H1 (cell line): ENCODE results near the gene C22orf23. TPM values are rescaled to one million over a fixed set of nuclear protein-coding genes. Genes with fewer than 3 reads are reported as not detected.

Experiments used
- CTCF ChIA-PET: fragments of 300-600 bp; sonication (Branson Sonifier 250); formaldehyde crosslinking; loops from one replicate; lab custom pipeline; 2021; ENCODE audit not compliant: partially characterized antibody; lab: Charles Lee
- POLR2A ChIA-PET: fragments of 300-600 bp; sonication (Branson Sonifier 250); formaldehyde crosslinking; loops from one replicate; lab custom pipeline; 2021; ENCODE audit warnings: inconsistent platforms; ENCODE audit not compliant: partially characterized antibody; lab: Charles Lee
- DNase-seq, 2 experiments: peaks; one replicate each; pipeline versions ENCODE4 v3.0.0 to v3.0.0-alpha.2; 2010 to 2022; ENCODE audit warnings: low spot score in 2 of 2, low read depth in 1 of 2, mixed read lengths in 1 of 2
- FAIRE-seq: peaks from 2 replicates; lab custom pipeline; 2011; peaks lifted over from hg19 to GRCh38; lab: Jason Lieb, UNC
- H2AFZ ChIP-seq: 2 replicates; pipeline ENCODE4 v1.8.1; 2012; ENCODE audit warnings: low read length, inconsistent platforms
- H2AK5ac ChIP-seq: 2 replicates; pipeline ENCODE4 v1.6.1; 2013; ENCODE audit warnings: low read depth, low read length
- H2BK120ac ChIP-seq: replicated peaks from 2 replicates; pipeline ENCODE3; 2013; ENCODE audit warnings: low read depth, low read length, inconsistent platforms
- H2BK12ac ChIP-seq: 2 replicates; pipeline ENCODE4 v1.6.1; 2013; ENCODE audit warnings: low read depth, low read length
- H2BK15ac ChIP-seq: 2 replicates; pipeline ENCODE4 v1.6.1; 2013; ENCODE audit warnings: low read length
- H2BK20ac ChIP-seq: 2 replicates; pipeline ENCODE4 v1.6.1; 2013; ENCODE audit warnings: low read length
- H2BK5ac ChIP-seq: 2 replicates; pipeline ENCODE4 v1.6.1; 2013; ENCODE audit warnings: low read depth, low read length
- H3K14ac ChIP-seq: 2 replicates; pipeline ENCODE4 v1.6.1; 2013; ENCODE audit warnings: inconsistent platforms; ENCODE audit not compliant: insufficient read length
- H3K18ac ChIP-seq: 2 replicates; pipeline ENCODE4 v1.6.1; 2013; ENCODE audit warnings: low read length; ENCODE audit errors: extremely low read depth
- H3K23ac ChIP-seq: 2 replicates; pipeline ENCODE4 v1.6.1; 2013; ENCODE audit warnings: inconsistent platforms; ENCODE audit not compliant: insufficient read length
- H3K23me2 ChIP-seq: 2 replicates; pipeline ENCODE4 v1.6.1; 2013; ENCODE audit warnings: low read depth, low read length
- H3K27ac ChIP-seq: 2 replicates; pipeline ENCODE4 v1.6.1; 2011; ENCODE audit warnings: low read depth, low read length, inconsistent platforms
- H3K27me3 ChIP-seq, 4 experiments: replicated peaks in 1 of 4; 1 replicate in 1 of 4; 2 replicates in 3 of 4; pipeline versions ENCODE4 v1.6.1 to v1.8.1; 2011 to 2013; ENCODE audit warnings: low read length in 3 of 4, mild to moderate bottlenecking in 3 of 4, inconsistent platforms in 2 of 4, mixed read lengths in 2 of 4, moderate library complexity in 1 of 4; ENCODE audit not compliant: control insufficient read depth in 3 of 4, insufficient read depth in 3 of 4; ENCODE audit errors: extremely low read depth in 1 of 4
- H3K36me3 ChIP-seq, 4 experiments: 2 replicates each; pipeline versions ENCODE4 v1.6.1 to v1.8.1; 2011 to 2013; ENCODE audit warnings: mild to moderate bottlenecking in 4 of 4, low read length in 3 of 4, moderate library complexity in 2 of 4, control low read depth in 1 of 4, inconsistent platforms in 1 of 4; ENCODE audit not compliant: insufficient read depth in 4 of 4, control insufficient read depth in 2 of 4
- H3K4ac ChIP-seq: replicated peaks from 2 replicates; pipeline ENCODE3; 2013; ENCODE audit warnings: low read length, low read depth, mixed read lengths, inconsistent platforms; ENCODE audit not compliant: insufficient read length
- H3K4me1 ChIP-seq, 4 experiments: replicated peaks in 1 of 4; 1 replicate in 1 of 4; 2 replicates in 3 of 4; pipeline versions ENCODE4 v1.6.1 to v1.8.1; 2011 to 2013; ENCODE audit warnings: low read length in 3 of 4, inconsistent platforms in 2 of 4, mixed read lengths in 1 of 4; ENCODE audit not compliant: insufficient read depth in 4 of 4, control insufficient read depth in 3 of 4
- H3K4me2 ChIP-seq, 2 experiments: 2 replicates each; pipeline versions ENCODE4 v1.6.1 to v1.8.1; 2011 to 2013; ENCODE audit warnings: low read depth in 2 of 2, low read length in 2 of 2, control low read depth in 1 of 2, inconsistent platforms in 1 of 2, mild to moderate bottlenecking in 1 of 2; ENCODE audit not compliant: insufficient read depth in 1 of 2
- H3K4me3 ChIP-seq, 4 experiments: fragments of 200-600, 300-600 bp in 1 of 4; sonication (generic), shearing (Covaris generic), sonication (Bioruptor Twin) in 1 of 4; 2 replicates each; pipeline versions ENCODE4 v1.5.1 to v1.8.1; 2011 to 2016; ENCODE audit warnings: low read length in 4 of 4, low read depth in 3 of 4, control low read depth in 2 of 4, inconsistent platforms in 2 of 4, mild to moderate bottlenecking in 2 of 4, mixed read lengths in 1 of 4, moderate library complexity in 1 of 4; ENCODE audit not compliant: insufficient read depth in 2 of 4; ENCODE audit errors: extremely low read depth in 1 of 4
- H3K56ac ChIP-seq: replicated peaks from 2 replicates; pipeline ENCODE3; 2013; ENCODE audit warnings: low read depth, mild to moderate bottlenecking, mixed read lengths, low read length, inconsistent platforms; ENCODE audit not compliant: insufficient read length
- H3K79me1 ChIP-seq: 2 replicates; pipeline ENCODE4 v1.6.1; 2013; ENCODE audit warnings: low read depth, low read length, control low read depth
- H3K79me2 ChIP-seq, 2 experiments: 2 replicates each; pipeline versions ENCODE4 v1.6.1 to v1.8.1; 2012 to 2013; ENCODE audit warnings: low read length in 2 of 2, mild to moderate bottlenecking in 2 of 2, inconsistent platforms in 1 of 2; ENCODE audit not compliant: insufficient read depth in 2 of 2, control insufficient read depth in 1 of 2
- H3K9ac ChIP-seq, 4 experiments: replicated peaks in 1 of 4; 1 replicate in 1 of 4; 2 replicates in 3 of 4; pipeline versions ENCODE4 v1.6.1 to v1.8.1; 2011 to 2013; ENCODE audit warnings: low read depth in 3 of 4, low read length in 3 of 4, control low read depth in 2 of 4, mild to moderate bottlenecking in 2 of 4, moderate library complexity in 2 of 4, inconsistent platforms in 1 of 4; ENCODE audit errors: extremely low read depth in 1 of 4
- H3K9me3 ChIP-seq, 2 experiments: 2 replicates each; pipeline versions ENCODE4 v1.6.1 to v1.8.1; 2012 to 2013; ENCODE audit warnings: mild to moderate bottlenecking in 2 of 2, moderate library complexity in 2 of 2, control low read depth in 1 of 2, inconsistent platforms in 1 of 2, low read depth in 1 of 2, low read length in 1 of 2, mixed read lengths in 1 of 2; ENCODE audit not compliant: insufficient read depth in 2 of 2
- H4K20me1 ChIP-seq, 2 experiments: replicated peaks in 1 of 2; 2 replicates each; pipeline versions ENCODE3 to v1.8.1; 2011 to 2013; ENCODE audit warnings: inconsistent platforms in 2 of 2, low read length in 2 of 2, mild to moderate bottlenecking in 1 of 2; ENCODE audit not compliant: insufficient read depth in 2 of 2, control insufficient read depth in 1 of 2
- H4K5ac ChIP-seq: 2 replicates; pipeline ENCODE4 v1.6.1; 2013; ENCODE audit warnings: low read length, low read depth, mixed read lengths, inconsistent platforms; ENCODE audit not compliant: insufficient read length
- H4K8ac ChIP-seq: 2 replicates; pipeline ENCODE4 v1.8.0; 2013; ENCODE audit warnings: mild to moderate bottlenecking, moderate library complexity, low read length, inconsistent platforms; ENCODE audit not compliant: insufficient read depth; ENCODE audit errors: extremely low read depth
- H4K91ac ChIP-seq: replicated peaks from 2 replicates; pipeline ENCODE3; 2013; ENCODE audit warnings: low read length, mixed read lengths, inconsistent platforms; ENCODE audit not compliant: insufficient read length
- TCF12 ChIP-seq: IDR thresholded peaks from 2 replicates; pipeline ENCODE4 v1.6.1; 2011; ENCODE audit warnings: low read depth, mild to moderate bottlenecking, low read length
- WGBS, 2 experiments: shearing (Covaris generic) in 1 of 2; methylation state at CpG; one replicate each; pipeline versions ENCODE4 v1.1.6 to v1.1.7; 2013 to 2015; ENCODE audit warnings: low lambda C conversion rate in 2 of 2, mixed read lengths in 2 of 2, inconsistent platforms in 1 of 2, low coverage in 1 of 2, missing lambda C conversion rate in 1 of 2; ENCODE audit not compliant: insufficient replicate concordance in 2 of 2, insufficient coverage in 1 of 2, insufficient read length in 1 of 2; ENCODE audit errors: extremely low coverage in 1 of 2, missing lambda C conversion rate in 1 of 2; 5-methylcytosine and 5-hydroxymethylcytosine counted together
- polyA plus RNA-seq, 7 experiments: library from polyadenylated mRNA; depleted of rRNA in 3 of 7; stranded (reverse) in 5 of 7; unstranded in 2 of 7; fragments of >200 nt in 5 of 7; fragments of 200-250 nt in 2 of 7; gene quantifications; 1 replicate in 5 of 7; 2 replicates in 1 of 7; 4 replicates in 1 of 7; pipeline versions ENCODE4 v1.2.1 to v1.2.3, GENCODE V29; 2011 to 2013; ENCODE audit warnings: missing spikeins in 2 of 7, mixed read lengths in 2 of 7
- total RNA-seq: library from RNA; stranded (reverse); fragmentation: NEBNext Ultra II Directional; extraction: Animal tissue kit (Norgen Biotek cat#: 25700); gene quantifications from 2 replicates; pipeline ENCODE4 v1.2.1, GENCODE V29; 2021

Gene C22orf23
- total and polyA plus RNA-seq, 2 of the 8 experiments (the other 6 are each of a cell fraction or from before 2014, with no cell fraction given): 0.50 to 0.54 TPM

DNA sequence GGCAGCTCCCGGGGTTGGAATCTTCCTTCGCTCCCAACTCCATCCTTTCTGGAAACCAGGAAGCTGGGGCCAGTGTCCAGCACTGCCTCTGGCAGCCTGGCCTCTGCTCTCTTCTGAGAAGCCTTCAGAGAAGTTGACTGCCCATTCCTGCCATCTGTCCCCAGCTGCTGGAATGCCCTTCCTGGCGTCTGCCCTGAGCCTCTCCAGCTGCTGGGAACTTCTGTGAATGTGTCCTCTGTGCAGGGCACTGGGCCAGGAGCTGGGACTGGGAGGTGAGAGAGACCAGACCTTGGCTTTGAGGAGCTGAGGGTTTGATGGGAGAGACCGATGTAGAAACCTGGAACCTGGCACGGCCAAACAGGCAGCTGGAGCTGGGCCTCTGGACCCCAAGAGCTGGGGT lies 36.9 kb upstream of the C22orf23 start:
- Histone ChIP-seq H3K4me3 (no peak overlapping the region), H4K5ac (no peak overlapping the region), H4K91ac (no peak overlapping the region), H3K79me2 (no peaks in the 10 kb centered on the region), H3K9me3 (no peaks in the 10 kb centered on the region), H4K8ac (no peak overlapping the region; the same call in none of the 2 replicates), H3K18ac (no peak overlapping the region; the same call in 1 of the 2 replicates), H2BK5ac (no peak overlapping the region), H3K79me1 (no peaks in the 10 kb centered on the region), H3K4me2 (no peak overlapping the region), H3K14ac (no peak overlapping the region), H3K9ac (no peak overlapping the region), H4K20me1 (no peaks in the 10 kb centered on the region), H3K27ac (no peak overlapping the region), H2BK120ac (no peak overlapping the region), H3K56ac (no peak overlapping the region), H3K4me1 (peaks cover 0 to 6% (median 0%) of the 10 kb centered on the region in 4 experiments; a peak in 3 of 7 replicates), H2AFZ (no peak overlapping the region), H3K27me3 (peaks cover 0 to 3% (median 0%) of the 10 kb centered on the region in 4 experiments; a peak in 3 of 7 replicates), H3K4ac (no peak overlapping the region), H3K23ac (no peak overlapping the region), H2BK12ac (no peak overlapping the region), H3K36me3 (no peaks in the 10 kb centered on the region; a peak in 1 of 8 replicates), H2BK15ac (no peak overlapping the region), H3K23me2 (no peaks in the 10 kb centered on the region), H2AK5ac (no peak overlapping the region), H2BK20ac (no peak overlapping the region)
- TF ChIP-seq TCF12: no peak
- ChIA-PET POLR2A (no interaction called here), CTCF (interaction anchor here (0.6 to 3.5 kb wide), 5 partner anchors 25 to 255 kb away, joined by 3 to 17 read pairs (median 4); no protein-coding TSS in a partner anchor)
- no peak for FAIRE-seq
- DNase-seq: no peak
- 87% methylated on average over 5 of the region's 5 CpGs; no CpG with 5 or more reads in 1 of the 2 experiments for WGBS, 2 experiments
